Esophagus muscularis mucosa (tissue), 4 donors: ENCODE measurements around the gene CGRRF1. TPM values are rescaled to one million over a fixed set of nuclear protein-coding genes. Genes with fewer than 3 reads are reported as not detected.
A peak's percentile ranks its signal among the peaks of the same experiment; 100 is the strongest.

ENCODE experiments used
- DNase-seq: peaks from one replicate; pipeline ENCODE4 v3.0.0-alpha.2; 2017; ENCODE audit errors: extremely low spot score
- H3K27ac ChIP-seq, 4 donors: fragments of 200-600 bp; sonication (generic); replicated peaks in 1 of 4; 1 replicate in 3 of 4; 2 replicates in 1 of 4; pipeline ENCODE4 v1.5.1; 2016 to 2019; ENCODE audit warnings: mild to moderate bottlenecking in 1 of 4
- H3K27me3 ChIP-seq, 4 donors: fragments of 200-600 bp; sonication (generic); one replicate each; pipeline versions ENCODE4 v1.5.1 to v1.6.0; 2016 to 2019
- H3K36me3 ChIP-seq, 4 donors: fragments of 200-600 bp; sonication (generic); one replicate each; pipeline ENCODE4 v1.5.1; 2016 to 2019
- H3K4me1 ChIP-seq, 4 donors: fragments of 200-600 bp; sonication (generic); one replicate each; pipeline ENCODE4 v1.5.1; 2016 to 2019
- H3K4me3 ChIP-seq, 4 donors: fragments of 200-600 bp; sonication (generic); 1 replicate in 2 of 4; 2 replicates in 2 of 4; pipeline ENCODE4 v1.5.1; 2016 to 2019; ENCODE audit warnings: mild to moderate bottlenecking in 4 of 4, moderate library complexity in 1 of 4
- H3K9me3 ChIP-seq, 4 donors: fragments of 200-600 bp; sonication (generic); 1 replicate in 3 of 4; 2 replicates in 1 of 4; pipeline ENCODE4 v1.5.1; 2016 to 2019
- EP300 ChIP-seq: sonication (generic); formaldehyde crosslinking; IDR thresholded peaks from one replicate; pipeline ENCODE4 v1.6.1; 2017; ENCODE audit warnings: antibody characterized with exemption
- POLR2A ChIP-seq: fragments of 450-650 bp; IDR thresholded peaks from one replicate; pipeline ENCODE4 v1.6.1; 2017; ENCODE audit warnings: antibody characterized with exemption, moderate library complexity, mild to moderate bottlenecking, low read depth
- POLR2AphosphoS5 ChIP-seq, 2 donors: sonication (generic); formaldehyde crosslinking; IDR thresholded peaks; one replicate each; pipeline ENCODE4 v1.6.1; 2017; ENCODE audit warnings: antibody characterized with exemption in 2 of 2
- WGBS: methylation state at CpG from one replicate; pipeline ENCODE4 v1.1.5; 2018; 5-methylcytosine and 5-hydroxymethylcytosine counted together
- intact Hi-C: fragments of 100-400 bp; cut with DNase I; formaldehyde crosslinking; loops from one replicate; pipeline ENCODE4 v1.15.1; 2023
- total RNA-seq, 4 donors: library from RNA; depleted of rRNA; stranded (reverse); fragments of >200 nt; gene quantifications; one replicate each; pipeline versions ENCODE4 v1.1.0 to v1.2.1, GENCODE V29; 2016
- TF ChIP-seq, protein P1 (sequence below), 3 experiments: fragments of 200-600 bp in 2 of 3; fragments of 450-650 bp in 1 of 3; sonication (generic) in 2 of 3; IDR thresholded peaks; one replicate each; pipeline ENCODE4 v1.5.1; 2017 to 2019; ENCODE audit warnings: antibody characterized with exemption in 3 of 3, mild to moderate bottlenecking in 2 of 3, moderate library complexity in 1 of 3

Gene CGRRF1
- total RNA-seq, 4 donors from 2014 or later: 10.7 to 28.2 (median 21.8) TPM

DNA sequence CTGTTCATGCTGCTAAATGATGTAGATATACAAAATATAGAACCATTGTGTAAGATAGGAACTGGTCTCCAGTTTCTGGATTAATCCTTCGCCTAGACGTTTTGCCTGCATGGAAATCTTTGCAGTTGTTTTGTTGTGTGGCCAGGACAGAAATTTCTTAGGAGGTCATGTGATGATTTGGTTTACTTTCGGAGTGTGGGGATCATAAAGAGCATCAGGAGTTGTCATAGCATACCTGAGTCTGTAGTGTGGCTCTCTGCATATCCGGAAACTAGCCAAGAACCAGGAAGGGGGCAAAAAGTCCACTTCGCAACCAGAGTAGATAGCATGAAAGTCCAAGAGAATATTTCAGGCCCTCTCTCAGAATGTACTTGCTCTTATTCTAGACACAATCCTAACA is 60.3 kb downstream of the CGRRF1 start:
- WGBS: 50% methylated on average over 5 of the region's 5 CpGs
- no peak for DNase-seq
- peak overlapping the region; percentile 98 to 100 (median 99) for H3K27ac ChIP-seq
- H3K4me3 ChIP-seq: peak overlapping the region; percentile 73 to 90 (median 82)
- intact Hi-C loops: loop anchor here (5.0 kb wide), 1 partner anchor 42 kb away; no protein-coding TSS in a partner anchor
- H3K4me1 ChIP-seq: peaks cover 45 to 56% (median 52%) of the 10 kb centered on the region in 4 donors
- H3K36me3 ChIP-seq: peaks cover 0 to 6% (median 2%) of the 10 kb centered on the region in 4 donors
- no peak for TF ChIP-seq POLR2AphosphoS5 (IDR thresholded peaks at IDR 0.05)
- no peak for TF ChIP-seq POLR2A
- TF ChIP-seq, protein P1, sequence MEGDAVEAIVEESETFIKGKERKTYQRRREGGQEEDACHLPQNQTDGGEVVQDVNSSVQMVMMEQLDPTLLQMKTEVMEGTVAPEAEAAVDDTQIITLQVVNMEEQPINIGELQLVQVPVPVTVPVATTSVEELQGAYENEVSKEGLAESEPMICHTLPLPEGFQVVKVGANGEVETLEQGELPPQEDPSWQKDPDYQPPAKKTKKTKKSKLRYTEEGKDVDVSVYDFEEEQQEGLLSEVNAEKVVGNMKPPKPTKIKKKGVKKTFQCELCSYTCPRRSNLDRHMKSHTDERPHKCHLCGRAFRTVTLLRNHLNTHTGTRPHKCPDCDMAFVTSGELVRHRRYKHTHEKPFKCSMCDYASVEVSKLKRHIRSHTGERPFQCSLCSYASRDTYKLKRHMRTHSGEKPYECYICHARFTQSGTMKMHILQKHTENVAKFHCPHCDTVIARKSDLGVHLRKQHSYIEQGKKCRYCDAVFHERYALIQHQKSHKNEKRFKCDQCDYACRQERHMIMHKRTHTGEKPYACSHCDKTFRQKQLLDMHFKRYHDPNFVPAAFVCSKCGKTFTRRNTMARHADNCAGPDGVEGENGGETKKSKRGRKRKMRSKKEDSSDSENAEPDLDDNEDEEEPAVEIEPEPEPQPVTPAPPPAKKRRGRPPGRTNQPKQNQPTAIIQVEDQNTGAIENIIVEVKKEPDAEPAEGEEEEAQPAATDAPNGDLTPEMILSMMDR (IDR thresholded peaks at IDR 0.05): no peak
- TF ChIP-seq EP300: no peak
- H3K27me3 ChIP-seq: peaks cover 0 to 5% (median 0%) of the 10 kb centered on the region in 4 donors
- H3K9me3 ChIP-seq: peaks cover 0 to 3% (median 0%) of the 10 kb centered on the region in 4 donors

DNA sequence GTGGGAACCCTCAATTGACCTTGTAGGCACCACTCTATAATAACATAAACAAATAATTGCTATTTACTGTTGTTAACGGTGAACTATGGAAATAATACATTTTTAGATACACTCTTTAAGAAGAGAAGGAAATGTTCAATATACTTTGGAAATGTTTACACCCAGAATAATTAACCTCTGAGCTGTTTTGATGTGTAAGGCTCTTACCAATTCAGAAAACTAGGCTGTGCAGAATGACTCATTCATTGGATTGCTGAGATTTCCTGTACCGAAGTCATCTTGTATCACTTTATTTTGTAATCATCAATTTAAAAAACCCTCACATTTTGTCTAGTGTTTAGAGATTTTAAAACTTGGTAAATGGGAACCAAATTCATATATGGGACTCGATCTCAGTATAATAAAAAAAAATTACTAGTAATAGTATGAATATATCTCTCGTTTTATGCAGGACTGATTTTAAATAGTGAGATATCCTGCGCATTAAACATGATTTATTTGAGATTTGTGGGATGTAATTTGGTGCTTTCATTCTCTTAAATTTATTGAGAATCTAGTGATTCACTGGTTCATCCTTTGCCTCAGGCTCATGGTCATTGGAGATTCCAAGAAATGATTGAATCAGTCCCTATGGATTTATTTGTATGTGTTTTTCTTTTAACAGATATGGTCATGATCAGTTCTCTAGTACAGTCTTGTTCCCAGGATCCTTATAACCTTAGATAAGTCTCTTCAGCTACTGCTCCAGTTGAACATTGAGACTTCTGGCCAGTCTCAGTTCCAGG is 61.1 kb downstream of the CGRRF1 start:
- no peak for TF ChIP-seq EP300
- TF ChIP-seq POLR2AphosphoS5 (IDR thresholded peaks at IDR 0.05): peak in 1 of 2 donors; percentile 14
- Histone ChIP-seq H3K27ac (peak overlapping the region; percentile 98 to 100 (median 99)), H3K4me3 (peak overlapping the region in 2 of 4 donors; percentile 73 to 82), H3K4me1 (peaks cover 45 to 62% (median 59%) of the 10 kb centered on the region in 4 donors), H3K36me3 (peaks cover 0 to 6% (median 2%) of the 10 kb centered on the region in 4 donors), H3K27me3 (no peaks in the 10 kb centered on the region), H3K9me3 (peaks cover 0 to 3% (median 0%) of the 10 kb centered on the region in 4 donors)
- intact Hi-C loops: loop anchor here (5.0 kb wide), 1 partner anchor 41 kb away; no protein-coding TSS in a partner anchor
- WGBS: 53% methylated on average over 5 of the region's 5 CpGs
- DNase-seq: no peak

DNA sequence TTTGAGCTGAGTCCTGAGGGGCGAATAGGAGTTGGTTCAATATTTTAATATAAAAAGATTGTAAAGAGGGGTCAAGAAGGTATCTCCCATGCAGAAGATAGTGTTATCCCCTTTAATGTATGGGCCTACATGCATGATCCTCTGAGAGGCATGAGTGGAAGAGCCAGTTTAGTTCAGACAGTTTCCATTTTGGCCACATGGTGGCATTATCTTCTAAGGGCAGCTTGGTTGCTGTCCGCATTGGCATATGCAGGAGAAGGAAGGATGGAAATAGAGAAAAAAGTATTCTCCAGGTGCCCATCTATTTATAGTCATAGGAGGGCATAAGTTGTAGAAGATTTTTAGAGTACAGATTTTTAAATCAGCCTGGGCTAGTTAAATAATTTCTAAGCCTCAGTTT is 62.6 kb downstream of the CGRRF1 start:
- peaks cover 0 to 3% (median 0%) of the 10 kb centered on the region in 4 donors for H3K9me3 ChIP-seq
- H3K36me3 ChIP-seq: peaks cover 0 to 6% (median 2%) of the 10 kb centered on the region in 4 donors
- no peak overlapping the region for H3K4me3 ChIP-seq
- no peak overlapping the region for H3K27ac ChIP-seq
- peaks cover 55 to 76% (median 74%) of the 10 kb centered on the region in 4 donors for H3K4me1 ChIP-seq
- no peak for DNase-seq
- intact Hi-C loops: loop anchor here (5.0 kb wide), 1 partner anchor 40 kb away; no protein-coding TSS in a partner anchor
- no peak for TF ChIP-seq EP300
- TF ChIP-seq, protein P1 (IDR thresholded peaks at IDR 0.05): peak in 2 of 3 experiments; percentile 19 to 43
- H3K27me3 ChIP-seq: no peaks in the 10 kb centered on the region
- 95% methylated on average over 2 of the region's 2 CpGs for WGBS

DNA sequence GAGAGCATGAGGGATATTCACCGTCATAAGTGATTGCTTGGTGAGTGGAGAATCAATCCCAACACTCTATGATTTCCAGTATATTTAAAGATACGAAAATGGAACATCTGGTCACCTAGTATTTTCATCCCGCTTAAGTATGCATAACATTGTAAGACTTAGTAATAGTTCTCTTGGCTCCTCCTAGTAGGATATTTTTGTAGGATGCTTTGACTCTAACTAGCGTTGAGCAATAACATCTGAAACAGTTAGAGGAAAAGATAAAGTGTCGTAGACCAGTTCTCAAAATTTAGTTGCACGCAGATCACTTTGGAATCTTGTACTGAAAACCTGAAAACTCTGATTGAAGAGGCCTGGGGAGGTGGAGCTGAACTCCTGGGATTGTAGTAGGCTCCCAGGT is 64.8 kb downstream of the CGRRF1 start:
- Histone ChIP-seq H3K4me3 (no peak overlapping the region), H3K27ac (no peak overlapping the region), H3K9me3 (peaks cover 0 to 3% (median 0%) of the 10 kb centered on the region in 4 donors), H3K4me1 (peaks cover 58 to 83% (median 79%) of the 10 kb centered on the region in 4 donors), H3K36me3 (peaks cover 0 to 6% (median 2%) of the 10 kb centered on the region in 4 donors), H3K27me3 (no peaks in the 10 kb centered on the region)
- DNase-seq: no peak
- 83% methylated on average over 6 of the region's 6 CpGs for WGBS
- TF ChIP-seq, protein P1 (IDR thresholded peaks at IDR 0.05): no peak
- TF ChIP-seq POLR2A (no peak), EP300 (no peak), POLR2AphosphoS5 (IDR thresholded peaks at IDR 0.05) (no peak)
- intact Hi-C loops: loop anchor here (5.0 kb wide), 1 partner anchor 38 kb away; no protein-coding TSS in a partner anchor

DNA sequence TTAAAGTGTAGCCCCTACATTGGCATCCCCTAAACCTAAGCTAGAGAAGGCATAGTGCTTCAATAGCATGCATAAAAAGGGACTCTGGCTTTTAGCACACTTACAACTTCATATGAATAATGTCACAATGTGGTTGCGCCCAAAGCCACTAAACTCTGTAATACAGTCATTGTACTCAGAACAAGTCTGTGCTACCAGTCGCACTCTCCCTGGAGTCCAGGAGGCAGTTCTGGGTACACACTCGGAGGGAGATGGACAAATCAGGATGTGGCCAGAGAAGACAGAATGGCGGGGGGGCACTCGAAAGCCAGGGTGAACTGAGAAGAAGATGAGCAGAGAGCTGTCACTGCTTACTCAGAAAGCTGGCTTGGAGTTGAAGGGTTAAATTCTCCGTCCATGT is 67.8 kb downstream of the CGRRF1 start:
- peak overlapping the region in 3 of 4 donors; percentile 40 to 51 (median 41) for H3K27ac ChIP-seq
- TF ChIP-seq POLR2A (no peak), EP300 (no peak), POLR2AphosphoS5 (IDR thresholded peaks at IDR 0.05) (no peak)
- TF ChIP-seq, protein P1 (IDR thresholded peaks at IDR 0.05): no peak
- intact Hi-C loops: no loop called here
- no peak overlapping the region for H3K4me3 ChIP-seq
- H3K9me3 ChIP-seq: no peaks in the 10 kb centered on the region
- peaks cover 45 to 70% (median 67%) of the 10 kb centered on the region in 4 donors for H3K4me1 ChIP-seq
- WGBS: 72% methylated on average over 6 of the region's 6 CpGs
- H3K27me3 ChIP-seq: no peaks in the 10 kb centered on the region
- H3K36me3 ChIP-seq: peaks cover 0 to 3% (median 0%) of the 10 kb centered on the region in 4 donors
- no peak for DNase-seq
